ENCODE measurements around the gene CD3G. TPM values are rescaled to one million over a fixed set of nuclear protein-coding genes. Genes with fewer than 3 reads are reported as not detected.

CD3G gene
- polyA plus RNA-seq, 1 experiment, result not detected

DNA sequence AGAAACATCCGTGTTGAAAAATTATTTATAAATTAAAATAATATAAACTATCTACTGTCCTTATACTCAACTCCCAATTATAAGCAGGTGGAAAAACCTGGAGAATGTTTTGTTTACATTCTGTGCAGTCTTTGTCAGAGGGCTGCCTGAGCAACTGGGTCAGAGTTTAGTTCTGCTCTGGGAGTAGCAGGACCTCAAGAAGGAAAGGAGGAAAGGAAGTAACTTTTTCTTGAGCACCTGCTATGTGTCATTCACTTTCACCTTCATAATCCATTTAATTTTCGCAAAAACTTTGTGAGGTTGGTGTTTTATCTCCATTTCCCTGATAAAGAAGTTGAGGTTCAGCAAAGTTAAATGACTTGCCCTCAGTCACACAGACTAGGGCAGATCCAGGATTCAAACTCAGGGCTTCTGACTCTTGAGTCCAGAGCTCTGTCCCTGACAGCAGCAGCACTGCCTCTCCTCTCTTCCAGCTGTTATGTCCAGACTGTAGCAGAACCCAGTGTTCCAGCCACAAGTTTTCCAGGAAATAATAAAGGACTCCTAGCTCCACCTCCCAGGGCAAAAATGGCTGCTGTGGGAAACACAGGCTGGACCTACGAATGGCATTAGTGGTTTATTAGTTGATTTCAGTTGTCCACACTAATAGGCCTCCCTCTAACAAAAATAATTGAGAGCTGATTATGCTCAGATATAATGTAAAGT lies 33.2 kb upstream of the CD3G start:
- no peak overlapping the region for H3K4me3 ChIP-seq (ENCODE audit: low read depth, low read length)
- POLR2A ChIA-PET, result interaction anchor here (0.5 kb wide), 1 partner anchor 27 kb away, joined by 4 read pairs; no protein-coding TSS in a partner anchor
- CTCF ChIA-PET, result interaction anchor here (1.0 kb wide), 1 partner anchor 11 kb away, joined by 4 read pairs; no protein-coding TSS in a partner anchor
- TF ChIP-seq, protein P1, sequence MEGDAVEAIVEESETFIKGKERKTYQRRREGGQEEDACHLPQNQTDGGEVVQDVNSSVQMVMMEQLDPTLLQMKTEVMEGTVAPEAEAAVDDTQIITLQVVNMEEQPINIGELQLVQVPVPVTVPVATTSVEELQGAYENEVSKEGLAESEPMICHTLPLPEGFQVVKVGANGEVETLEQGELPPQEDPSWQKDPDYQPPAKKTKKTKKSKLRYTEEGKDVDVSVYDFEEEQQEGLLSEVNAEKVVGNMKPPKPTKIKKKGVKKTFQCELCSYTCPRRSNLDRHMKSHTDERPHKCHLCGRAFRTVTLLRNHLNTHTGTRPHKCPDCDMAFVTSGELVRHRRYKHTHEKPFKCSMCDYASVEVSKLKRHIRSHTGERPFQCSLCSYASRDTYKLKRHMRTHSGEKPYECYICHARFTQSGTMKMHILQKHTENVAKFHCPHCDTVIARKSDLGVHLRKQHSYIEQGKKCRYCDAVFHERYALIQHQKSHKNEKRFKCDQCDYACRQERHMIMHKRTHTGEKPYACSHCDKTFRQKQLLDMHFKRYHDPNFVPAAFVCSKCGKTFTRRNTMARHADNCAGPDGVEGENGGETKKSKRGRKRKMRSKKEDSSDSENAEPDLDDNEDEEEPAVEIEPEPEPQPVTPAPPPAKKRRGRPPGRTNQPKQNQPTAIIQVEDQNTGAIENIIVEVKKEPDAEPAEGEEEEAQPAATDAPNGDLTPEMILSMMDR (IDR thresholded peaks at IDR 0.05; ENCODE audit: insufficient read depth, low read depth, low read length), result no peak
- peaks cover 9% of the 10 kb centered on the region for H3K27me3 ChIP-seq (ENCODE audit: control insufficient read depth, insufficient read depth, low read length)
- no peaks in the 10 kb centered on the region for H3K36me3 ChIP-seq (ENCODE audit: control insufficient read depth, insufficient read depth, low read length)
- no peak for DNase-seq (ENCODE audit: low read depth)

DNA sequence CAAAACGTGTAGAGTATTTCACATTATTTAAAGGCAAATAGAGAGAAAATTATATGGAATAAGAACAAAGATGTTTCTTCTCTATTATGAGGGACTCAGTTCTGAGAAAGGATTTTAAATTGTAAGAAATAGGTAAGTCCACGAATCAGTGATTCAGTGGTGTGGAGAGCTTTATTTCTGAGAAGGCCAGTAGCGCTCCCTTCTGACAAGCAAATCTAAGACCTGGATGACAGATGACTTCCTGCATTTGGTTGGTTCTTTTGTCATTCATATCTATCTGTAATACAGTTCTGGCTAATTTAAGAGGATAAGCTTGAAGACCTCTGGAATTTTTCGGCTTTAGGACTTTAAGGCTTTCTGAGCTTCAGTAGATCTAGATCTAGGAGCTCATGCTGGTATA lies 32.6 kb upstream of the CD3G start:
- H3K27me3 ChIP-seq (ENCODE audit: control insufficient read depth, insufficient read depth, low read length), result peaks cover 9% of the 10 kb centered on the region
- CTCF ChIA-PET, result interaction anchor here (1.0 kb wide), 1 partner anchor 12 kb away, joined by 4 read pairs; no protein-coding TSS in a partner anchor
- no peak for DNase-seq (ENCODE audit: low read depth)
- POLR2A ChIA-PET, result interaction anchor here (0.5 kb wide), 1 partner anchor 26 kb away, joined by 4 read pairs; no protein-coding TSS in a partner anchor
- TF ChIP-seq, protein P1 (IDR thresholded peaks at IDR 0.05; ENCODE audit: insufficient read depth, low read depth, low read length), result no peak
- H3K4me3 ChIP-seq (ENCODE audit: low read depth, low read length), result no peak overlapping the region
- H3K36me3 ChIP-seq (ENCODE audit: control insufficient read depth, insufficient read depth, low read length), result no peaks in the 10 kb centered on the region

DNA sequence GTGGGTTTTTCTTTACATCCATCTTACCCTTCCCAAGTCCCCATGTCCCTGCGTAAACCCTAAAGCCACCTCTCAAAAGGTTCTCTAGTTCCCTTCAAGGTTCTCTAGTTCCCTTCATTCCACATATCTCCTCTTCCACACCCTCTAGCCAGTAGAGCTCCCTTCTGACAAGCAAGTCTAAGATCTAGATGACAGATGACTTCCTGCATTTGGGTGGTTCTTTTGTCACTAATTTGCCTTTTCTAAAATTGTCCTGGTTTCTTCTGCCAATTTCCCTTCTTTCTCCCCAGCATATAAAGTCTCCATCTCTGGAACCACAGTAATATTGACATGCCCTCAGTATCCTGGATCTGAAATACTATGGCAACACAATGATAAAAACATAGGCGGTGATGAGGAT lies 31.8 kb upstream of the CD3G start:
- H3K36me3 ChIP-seq (ENCODE audit: control insufficient read depth, insufficient read depth, low read length), result no peaks in the 10 kb centered on the region
- H3K4me3 ChIP-seq (ENCODE audit: low read depth, low read length), result no peak overlapping the region
- peaks cover 9% of the 10 kb centered on the region for H3K27me3 ChIP-seq (ENCODE audit: control insufficient read depth, insufficient read depth, low read length)
- DNase-seq (ENCODE audit: low read depth), result no peak
- ChIA-PET POLR2A (no interaction called here), CTCF (interaction anchor here (1.0 kb wide), 1 partner anchor 23 kb away, joined by 3 read pairs; no protein-coding TSS in a partner anchor)
- TF ChIP-seq, protein P1 (IDR thresholded peaks at IDR 0.05; ENCODE audit: insufficient read depth, low read depth, low read length), result no peak

DNA sequence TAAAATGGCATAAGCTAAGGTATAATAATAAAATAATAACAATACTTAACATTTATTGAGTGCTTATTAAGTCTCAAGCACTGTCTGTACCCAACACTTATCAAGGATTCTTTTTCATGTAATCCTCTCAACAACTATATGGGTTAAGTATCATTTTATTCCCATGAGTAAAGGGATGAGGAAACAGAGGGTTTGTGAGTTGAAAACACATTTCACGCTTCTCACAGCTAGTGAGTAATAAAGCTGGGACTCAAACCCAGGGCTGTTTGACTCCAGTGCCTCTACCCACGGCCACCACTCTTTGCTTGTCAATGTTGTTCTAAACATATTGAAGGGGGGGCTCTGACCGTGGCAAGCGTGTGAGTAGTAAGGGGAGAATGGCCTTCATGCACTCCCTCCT lies 30.9 kb upstream of the CD3G start:
- TF ChIP-seq, protein P1 (IDR thresholded peaks at IDR 0.05; ENCODE audit: insufficient read depth, low read depth, low read length), result no peak
- ChIA-PET POLR2A (no interaction called here), CTCF (interaction anchor here (1.0 kb wide), 1 partner anchor 23 kb away, joined by 3 read pairs; no protein-coding TSS in a partner anchor)
- Histone ChIP-seq H3K27me3 (ENCODE audit: control insufficient read depth, insufficient read depth, low read length) (peaks cover 10% of the 10 kb centered on the region), H3K4me3 (ENCODE audit: low read depth, low read length) (no peak overlapping the region), H3K36me3 (ENCODE audit: control insufficient read depth, insufficient read depth, low read length) (no peaks in the 10 kb centered on the region)
- DNase-seq (ENCODE audit: low read depth), result no peak

DNA sequence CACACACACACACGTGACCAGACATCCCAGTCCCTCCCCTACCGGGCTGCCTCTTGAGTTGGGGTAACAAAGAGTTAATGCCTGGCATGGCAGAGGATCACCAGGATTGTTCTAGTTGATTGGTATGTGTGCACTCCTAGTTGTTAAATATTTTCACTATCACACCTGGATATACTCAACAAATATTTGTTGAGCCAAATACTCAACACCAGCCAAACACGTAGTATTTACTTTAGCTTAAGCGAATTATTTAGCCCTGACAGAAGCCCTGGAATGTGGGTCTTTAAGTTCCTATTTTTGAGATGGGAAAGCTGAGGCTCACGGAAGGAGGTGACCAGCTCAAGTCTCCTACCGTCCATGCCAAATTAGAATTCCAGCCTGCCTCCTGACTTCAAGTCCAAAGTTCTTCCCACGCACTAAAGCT lies 29.1 kb upstream of the CD3G start:
- ChIA-PET CTCF (interaction anchor here (1.3 kb wide), 1 partner anchor 116 kb away, joined by 4 read pairs; no protein-coding TSS in a partner anchor), POLR2A (no interaction called here)

More for the DNA sequence above, 29.1 kb upstream of the CD3G start:
- H3K27me3 ChIP-seq (ENCODE audit: control insufficient read depth, insufficient read depth, low read length), result peaks cover 13% of the 10 kb centered on the region
- DNase-seq (ENCODE audit: low read depth), result no peak
- H3K4me3 ChIP-seq (ENCODE audit: low read depth, low read length), result no peak overlapping the region
- TF ChIP-seq, protein P1 (IDR thresholded peaks at IDR 0.05; ENCODE audit: insufficient read depth, low read depth, low read length), result no peak
- H3K36me3 ChIP-seq (ENCODE audit: control insufficient read depth, insufficient read depth, low read length), result no peaks in the 10 kb centered on the region

Measured in BJ (cell line).